ENCODE results near the gene PIP4K2C. TPM values are rescaled to one million over a fixed set of nuclear protein-coding genes. Genes with fewer than 3 reads are reported as not detected.

PIP4K2C gene
- total and polyA plus RNA-seq, 2 of the 4 experiments (the other 2 are of a cell fraction) = 12.5 to 23.1 TPM

DNA sequence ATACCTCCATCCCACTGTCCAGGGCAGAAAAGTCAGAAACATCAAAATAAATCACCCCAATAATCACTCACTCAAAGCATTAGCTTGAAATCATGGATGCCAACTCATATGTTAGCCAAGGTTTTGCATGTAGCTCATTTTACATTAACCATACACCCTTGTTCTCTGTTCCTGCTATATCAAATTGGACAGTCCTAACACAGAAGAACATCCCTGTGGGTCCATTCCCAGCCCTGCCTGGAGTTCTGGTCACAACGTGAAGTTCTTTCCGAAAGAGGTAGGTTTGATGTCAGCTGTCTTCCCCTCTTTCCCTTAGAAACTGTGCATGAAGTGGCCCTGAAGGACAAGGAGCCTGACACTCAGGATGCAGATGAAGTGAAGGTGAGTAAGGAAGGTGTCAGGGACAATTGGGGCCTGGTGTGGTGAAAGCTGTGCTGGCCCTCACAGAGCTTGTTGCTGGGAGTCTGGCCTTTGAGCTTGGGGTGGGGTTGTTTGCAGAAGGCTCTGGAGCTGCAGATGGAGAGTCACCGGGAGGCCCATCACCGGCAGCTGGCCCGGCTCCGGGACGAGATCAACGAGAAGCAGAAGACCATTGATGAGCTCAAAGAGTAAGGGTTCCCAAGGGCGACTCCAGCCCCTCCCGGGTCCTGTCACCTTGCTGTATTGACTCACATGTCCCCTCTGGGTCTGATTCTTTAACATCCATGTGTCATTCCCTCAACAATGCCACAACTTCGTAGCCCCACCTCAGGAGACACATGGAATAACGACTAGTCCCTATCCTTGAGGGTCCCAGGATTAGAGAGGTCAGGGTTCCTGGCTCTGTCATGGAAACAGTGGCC, 15.0 kb upstream of the PIP4K2C start:
- no peak overlapping the region for H2AK9ac ChIP-seq (replicated peaks; ENCODE audit: low read depth, low read length, poor library complexity)
- no peak overlapping the region for H2BK20ac ChIP-seq (ENCODE audit: low read depth, low read length)
- no peak overlapping the region for H2BK5ac ChIP-seq (ENCODE audit: low read depth, low read length, poor library complexity, severe bottlenecking)
- no CpG with 5 or more reads among the region's 12 CpGs for whole genome bisulfite sequencing, 2 experiments (ENCODE audit: extremely low coverage in 2 of 2, insufficient read length in 1 of 2)
- H3K23ac ChIP-seq (ENCODE audit: low read depth, low read length) = no peak overlapping the region
- no peak overlapping the region for H3K9ac ChIP-seq (ENCODE audit: low read depth, low read length)
- no peaks in the 10 kb centered on the region for H3K79me1 ChIP-seq (ENCODE audit: low read depth in 1 of 2, low read length in 2 of 2)
- ChIA-PET CTCF (interaction anchor here (0.6 to 1.8 kb wide), 2 partner anchors 8 to 146 kb away, joined by 3 to 7 read pairs; no protein-coding TSS in a partner anchor), POLR2A (ENCODE audit: unreplicated experiment) (no interaction called here)
- no peak overlapping the region for H2AFZ ChIP-seq (replicated peaks; ENCODE audit: low read length, poor library complexity)
- no peaks in the 10 kb centered on the region for H3K9me3 ChIP-seq (ENCODE audit: control insufficient read depth, insufficient read depth, low read length)
- TF ChIP-seq, protein P1, sequence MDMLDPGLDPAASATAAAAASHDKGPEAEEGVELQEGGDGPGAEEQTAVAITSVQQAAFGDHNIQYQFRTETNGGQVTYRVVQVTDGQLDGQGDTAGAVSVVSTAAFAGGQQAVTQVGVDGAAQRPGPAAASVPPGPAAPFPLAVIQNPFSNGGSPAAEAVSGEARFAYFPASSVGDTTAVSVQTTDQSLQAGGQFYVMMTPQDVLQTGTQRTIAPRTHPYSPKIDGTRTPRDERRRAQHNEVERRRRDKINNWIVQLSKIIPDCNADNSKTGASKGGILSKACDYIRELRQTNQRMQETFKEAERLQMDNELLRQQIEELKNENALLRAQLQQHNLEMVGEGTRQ (IDR thresholded peaks at IDR 0.05; ENCODE audit: low read depth, low read length) = no peak
- TF ChIP-seq POLR2A (IDR thresholded peaks at IDR 0.05; ENCODE audit: low read depth, low read length) (no peak), CHD1 (IDR thresholded peaks at IDR 0.05; ENCODE audit: low read depth, low read length) (no peak), FOS (IDR thresholded peaks at IDR 0.05; ENCODE audit: low read depth, low read length) (no peak), RCOR1 (IDR thresholded peaks at IDR 0.05; ENCODE audit: insufficient replicate concordance, low read length) (no peak), MAZ (IDR thresholded peaks at IDR 0.05; ENCODE audit: borderline replicate concordance, low read depth, low read length) (no peak), CEBPB (IDR thresholded peaks at IDR 0.05; ENCODE audit: low read depth, low read length) (no peak), RFX5 (IDR thresholded peaks at IDR 0.05; ENCODE audit: low read depth, low read length) (no peak)
- H3K27me3 ChIP-seq (ENCODE audit: control insufficient read depth, insufficient read depth, low read length) = peaks cover 16% of the 10 kb centered on the region
- no peak overlapping the region for H2AK5ac ChIP-seq (ENCODE audit: low read depth, low read length)
- H4K8ac ChIP-seq (ENCODE audit: low read depth in 2 of 2, low read length in 2 of 2) = no peak overlapping the region
- dilution Hi-C loops (cut with HindIII; ENCODE audit: low sequenced_read_pairs, unreplicated experiment) (no loop called here), in situ Hi-C loops (cut with MboI; ENCODE audit: low sequenced_read_pairs) (no loop called here), intact Hi-C loops (cut with micrococcal nuclease) (no loop called here)
- no peaks in the 10 kb centered on the region for H3K9me1 ChIP-seq (ENCODE audit: insufficient read depth, low read length)
- H3K4me1 ChIP-seq (ENCODE audit: control insufficient read depth, insufficient read depth, low read length) = no peaks in the 10 kb centered on the region
- no peak overlapping the region for H2BK15ac ChIP-seq (ENCODE audit: low read depth, low read length)
- ATAC-seq (ENCODE audit: low read depth) (no peak), DNase-seq (no peak)
- H3K4me3 ChIP-seq (ENCODE audit: insufficient read depth, low read depth, low read length) = no peak overlapping the region
- H3K18ac ChIP-seq (ENCODE audit: low read depth, low read length) = no peak overlapping the region
- H3K4ac ChIP-seq (ENCODE audit: low read depth, low read length) = no peak overlapping the region
- H3K36me3 ChIP-seq (ENCODE audit: control insufficient read depth, insufficient read depth, low read length) = no peaks in the 10 kb centered on the region
- H2BK120ac ChIP-seq (ENCODE audit: low read depth, low read length) = no peak overlapping the region
- H3K56ac ChIP-seq (ENCODE audit: extremely low read depth, insufficient read depth, low read length) = no peak overlapping the region
- no peak overlapping the region for H3K14ac ChIP-seq (replicated peaks; ENCODE audit: low read depth, low read length)
- H4K20me1 ChIP-seq (ENCODE audit: insufficient read depth, low read length) = no peaks in the 10 kb centered on the region
- no peak overlapping the region for H3K27ac ChIP-seq (ENCODE audit: insufficient read depth, low read length)
- no peak overlapping the region for H4K91ac ChIP-seq (ENCODE audit: insufficient read depth, low read depth, low read length)
- no peak overlapping the region for H3K4me2 ChIP-seq (ENCODE audit: low read depth, low read length)
- no peak overlapping the region for H4K5ac ChIP-seq (ENCODE audit: low read depth, low read length)
- no TSS peak for BruUV-seq (replicated peaks)

Data from IMR-90 (cell line).